Tibial nerve (tissue), 4 donors: ENCODE data around the gene SULT1A3. TPM values are rescaled to one million over a fixed set of nuclear protein-coding genes. Genes with fewer than 3 reads are reported as not detected.

Source experiments
- DNase-seq, 2 donors: peaks; one replicate each; pipeline ENCODE4 v3.0.0-alpha.2; 2019; ENCODE audit warnings: low spot score in 2 of 2
- H3K27ac ChIP-seq, 4 donors: fragments of 200-600 bp; sonication (generic) in 3 of 4; one replicate each; pipeline ENCODE4 v1.5.1; 2017 to 2019; ENCODE audit warnings: mild to moderate bottlenecking in 1 of 4
- H3K27me3 ChIP-seq, 2 donors: fragments of 200-600 bp; sonication (generic) in 1 of 2; one replicate each; pipeline versions ENCODE4 v1.5.1 to v1.6.0; 2017 to 2019
- H3K36me3 ChIP-seq, 3 donors: fragments of 200-600 bp; sonication (generic); one replicate each; pipeline ENCODE4 v1.5.1; 2018 to 2019
- H3K4me1 ChIP-seq, 4 donors: fragments of 200-600 bp; sonication (generic) in 3 of 4; one replicate each; pipeline ENCODE4 v1.5.1; 2017 to 2019
- H3K4me3 ChIP-seq, 4 donors: fragments of 200-600 bp; sonication (generic) in 3 of 4; one replicate each; pipeline ENCODE4 v1.5.1; 2017 to 2019; ENCODE audit warnings: mild to moderate bottlenecking in 1 of 4, moderate library complexity in 1 of 4
- H3K9me3 ChIP-seq, 4 donors: fragments of 200-600 bp; sonication (generic) in 3 of 4; one replicate each; pipeline ENCODE4 v1.5.1; 2017 to 2019
- CTCF ChIP-seq, 5 experiments: fragments of 200-600 bp in 3 of 5; fragments of 450-650 bp in 2 of 5; sonication (generic) in 3 of 5; IDR thresholded peaks; one replicate each; pipeline ENCODE4 v1.5.1; 2016 to 2019; ENCODE audit warnings: antibody characterized with exemption in 5 of 5, mild to moderate bottlenecking in 3 of 5, moderate library complexity in 2 of 5
- EP300 ChIP-seq, 2 donors: sonication (generic); formaldehyde crosslinking; IDR thresholded peaks; one replicate each; pipeline ENCODE4 v1.6.1; 2017; ENCODE audit warnings: antibody characterized with exemption in 2 of 2, mild to moderate bottlenecking in 1 of 2
- POLR2A ChIP-seq, 2 donors: fragments of 450-650 bp; IDR thresholded peaks; one replicate each; pipeline ENCODE4 v1.6.1; 2017; ENCODE audit warnings: antibody characterized with exemption in 2 of 2, mild to moderate bottlenecking in 2 of 2, moderate library complexity in 2 of 2
- WGBS, 2 donors: methylation state at CpG; one replicate each; pipeline ENCODE4 v1.1.5; 2018; 5-methylcytosine and 5-hydroxymethylcytosine counted together
- total RNA-seq, 4 donors: library from RNA; depleted of rRNA; stranded (reverse); fragments of >200 nt; gene quantifications; one replicate each; pipeline ENCODE4 v1.1.0, GENCODE V29; 2016

Gene SULT1A3
- total RNA-seq, 4 donors from 2014 or later: 9.8 to 55.3 (median 32.9) TPM

DNA sequence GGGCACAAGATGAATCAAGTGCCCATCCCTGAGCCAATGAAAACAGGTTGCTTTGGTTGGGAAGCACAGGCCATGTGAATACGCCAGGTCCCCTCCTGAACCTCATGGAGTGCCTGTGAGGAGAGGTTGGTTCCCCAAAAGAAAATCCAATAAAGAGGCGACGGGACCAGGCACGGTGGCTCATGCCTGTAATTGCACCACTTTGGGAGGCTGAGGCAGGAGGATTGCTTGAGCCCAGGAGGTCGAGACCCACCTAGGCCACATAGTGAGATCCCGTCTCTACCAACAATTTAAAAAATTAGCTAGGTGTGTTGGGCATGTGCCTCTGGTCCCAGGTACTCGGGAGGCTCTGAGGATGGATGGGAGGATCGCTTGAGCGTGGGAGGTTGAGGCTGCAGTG, 19.1 kb upstream of the SULT1A3 start:
- Histone ChIP-seq H3K4me1 (peaks cover 0 to 15% (median 3%) of the 10 kb centered on the region in 4 donors), H3K27me3 (no peaks in the 10 kb centered on the region), H3K4me3 (no peak overlapping the region), H3K36me3 (no peaks in the 10 kb centered on the region), H3K27ac (no peak overlapping the region), H3K9me3 (no peaks in the 10 kb centered on the region)
- WGBS, 2 donors: 87 to 93% methylated on average over 9 of the region's 9 CpGs
- DNase-seq: no peak
- TF ChIP-seq EP300 (IDR thresholded peaks at IDR 0.05): no peak
- no peak for TF ChIP-seq CTCF (IDR thresholded peaks at IDR 0.05)
- TF ChIP-seq POLR2A (IDR thresholded peaks at IDR 0.05): no peak

DNA sequence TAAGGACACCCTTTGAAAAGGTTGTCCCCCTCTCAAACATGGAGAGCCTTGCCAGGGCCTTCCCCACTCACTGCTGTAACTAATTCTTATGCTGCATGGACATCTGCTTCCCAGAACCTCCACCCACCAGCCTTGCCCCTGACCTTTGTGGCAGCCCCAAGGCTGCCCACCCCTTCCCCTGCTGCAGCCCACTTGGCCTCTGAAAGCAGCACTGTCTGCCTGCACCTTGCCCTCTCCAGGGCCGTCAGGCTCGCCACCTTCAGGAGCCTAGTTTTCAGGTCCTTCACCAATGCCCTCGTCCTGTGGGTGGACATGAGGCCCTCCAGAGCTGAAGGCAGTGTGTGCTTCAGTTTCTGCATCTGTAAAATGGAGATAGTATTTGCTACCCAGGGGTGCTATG, 18.3 kb upstream of the SULT1A3 start:
- H3K4me3 ChIP-seq: no peak overlapping the region
- H3K9me3 ChIP-seq: no peaks in the 10 kb centered on the region
- no peaks in the 10 kb centered on the region for H3K36me3 ChIP-seq
- H3K27ac ChIP-seq: no peak overlapping the region
- 52 to 73% methylated on average over 3 of the region's 3 CpGs for WGBS, 2 donors
- peaks cover 0 to 15% (median 3%) of the 10 kb centered on the region in 4 donors for H3K4me1 ChIP-seq
- no peak for DNase-seq
- TF ChIP-seq CTCF (IDR thresholded peaks at IDR 0.05) (no peak), EP300 (IDR thresholded peaks at IDR 0.05) (no peak), POLR2A (IDR thresholded peaks at IDR 0.05) (no peak)
- H3K27me3 ChIP-seq: no peaks in the 10 kb centered on the region

DNA sequence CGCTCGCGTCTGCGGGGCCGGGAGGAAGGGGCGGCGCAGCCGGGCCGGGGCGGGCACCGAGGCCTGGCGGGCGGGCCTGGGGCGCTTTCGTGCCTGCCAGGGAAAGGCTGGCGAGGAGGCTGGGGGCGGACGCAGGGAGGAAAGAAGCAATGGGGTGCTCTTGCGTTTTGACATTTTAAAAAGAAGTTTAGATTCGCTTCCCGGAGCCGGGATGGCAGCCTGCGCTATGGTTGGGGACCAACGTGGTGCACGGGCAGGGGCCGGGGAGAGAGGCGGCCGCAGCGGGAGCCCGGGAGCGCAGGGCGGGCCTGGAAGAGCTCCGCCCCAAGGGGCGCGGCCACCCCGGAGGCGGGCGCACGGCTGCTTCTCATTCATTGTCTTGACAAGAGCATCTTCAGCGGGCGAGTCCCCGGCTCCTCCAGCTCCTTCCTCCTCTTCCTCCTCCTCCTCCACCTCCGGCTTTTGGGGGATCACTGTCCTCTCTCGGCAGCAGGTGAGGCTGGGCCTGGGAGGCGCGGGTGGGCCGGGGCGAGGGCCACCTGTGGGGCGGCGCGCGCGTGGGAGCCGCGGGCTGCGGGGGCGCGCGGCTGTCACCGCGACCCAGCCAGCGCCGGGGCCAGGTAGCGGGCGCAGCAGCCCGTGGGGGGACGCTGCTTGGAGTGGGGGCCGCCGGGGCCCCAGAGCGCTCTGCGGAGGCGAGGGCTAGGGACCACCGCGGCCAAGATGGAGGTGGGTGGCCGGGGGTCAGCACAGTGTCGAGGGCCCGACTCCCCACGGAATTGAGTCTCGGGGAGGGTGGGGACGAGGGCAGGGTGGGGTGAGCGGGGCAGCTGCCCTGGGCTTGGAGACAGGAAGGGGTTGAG, 15.6 kb upstream of the SULT1A3 start, which contains the start of gene CORO1A:
Gene CORO1A, plus strand, starts transcription at position 370 of the 863 bp plus-strand sequence. CDS start 1,608 bp downstream, outside the sequence.
- Histone ChIP-seq H3K27me3 (no peaks in the 10 kb centered on the region), H3K27ac (peak within 1 kb of the TSS in 3 of 4 donors; percentile 76 to 86 (median 82)), H3K4me3 (peak within 1 kb of the TSS; percentile 34 to 68 (median 61)), H3K36me3 (peaks cover 0 to 6% (median 0%) of the 10 kb centered on the region in 3 donors), H3K4me1 (peaks cover 0 to 31% (median 11%) of the 10 kb centered on the region in 4 donors), H3K9me3 (no peaks in the 10 kb centered on the region)
- WGBS, 2 donors: 1% methylated on average over 42 to 78 of the region's 81 CpGs
- TF ChIP-seq POLR2A (IDR thresholded peaks at IDR 0.05) (peak in 1 of 2 donors; percentile 50), EP300 (IDR thresholded peaks at IDR 0.05) (peak in 1 of 2 donors; percentile 50), CTCF (IDR thresholded peaks at IDR 0.05) (no peak)
- peak; percentile 77 for DNase-seq

GRCh38 chr16:30184096-30184890, 14.8 kb upstream of the SULT1A3 start:
- DNase-seq: no peak
- WGBS, 2 donors: 28 to 48% methylated on average over 17 to 18 of the region's 24 CpGs
- Histone ChIP-seq H3K4me3 (peak overlapping the region; percentile 25 to 68 (median 50)), H3K4me1 (peaks cover 0 to 31% (median 11%) of the 10 kb centered on the region in 4 donors), H3K27me3 (no peaks in the 10 kb centered on the region), H3K36me3 (peaks cover 0 to 6% (median 0%) of the 10 kb centered on the region in 3 donors), H3K9me3 (no peaks in the 10 kb centered on the region), H3K27ac (peak overlapping the region in 2 of 4 donors; percentile 25 to 82)
- no peak for TF ChIP-seq EP300 (IDR thresholded peaks at IDR 0.05)
- TF ChIP-seq CTCF (IDR thresholded peaks at IDR 0.05): no peak
- no peak for TF ChIP-seq POLR2A (IDR thresholded peaks at IDR 0.05)
